ENCODE data around the gene CYP2A13.
A peak's percentile ranks its signal among the peaks of the same experiment; 100 is the strongest.
"Not testable (repeated sequence)": the region's sequence is repeated elsewhere in the genome, so short reads cannot be mapped to it uniquely, and the experiment has no call there.

CYP2A13 gene, protein sequence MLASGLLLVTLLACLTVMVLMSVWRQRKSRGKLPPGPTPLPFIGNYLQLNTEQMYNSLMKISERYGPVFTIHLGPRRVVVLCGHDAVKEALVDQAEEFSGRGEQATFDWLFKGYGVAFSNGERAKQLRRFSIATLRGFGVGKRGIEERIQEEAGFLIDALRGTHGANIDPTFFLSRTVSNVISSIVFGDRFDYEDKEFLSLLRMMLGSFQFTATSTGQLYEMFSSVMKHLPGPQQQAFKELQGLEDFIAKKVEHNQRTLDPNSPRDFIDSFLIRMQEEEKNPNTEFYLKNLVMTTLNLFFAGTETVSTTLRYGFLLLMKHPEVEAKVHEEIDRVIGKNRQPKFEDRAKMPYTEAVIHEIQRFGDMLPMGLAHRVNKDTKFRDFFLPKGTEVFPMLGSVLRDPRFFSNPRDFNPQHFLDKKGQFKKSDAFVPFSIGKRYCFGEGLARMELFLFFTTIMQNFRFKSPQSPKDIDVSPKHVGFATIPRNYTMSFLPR

DNA sequence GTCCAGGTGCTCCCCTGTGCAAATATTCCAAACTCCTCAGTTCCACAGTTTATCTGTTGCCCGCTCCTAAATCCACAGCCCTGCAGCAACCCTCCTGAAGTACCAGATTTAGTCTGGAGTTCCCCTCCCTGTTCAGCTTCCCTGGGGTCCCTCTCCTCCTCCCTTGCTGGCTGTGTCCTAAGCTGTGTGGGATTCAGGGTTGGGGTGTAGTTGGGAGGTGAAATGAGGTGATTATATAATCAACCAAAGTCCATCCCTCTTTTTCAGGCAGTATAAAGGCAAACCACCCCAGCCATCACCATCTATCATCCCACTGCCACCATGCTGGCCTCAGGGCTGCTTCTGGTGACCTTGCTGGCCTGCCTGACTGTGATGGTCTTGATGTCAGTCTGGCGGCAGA lies at the start of gene CYP2A13:
Gene CYP2A13, plus strand, starts transcription at position 301 of the 400 bp plus-strand sequence. Its CDS starts 21 bp downstream, at position 322.
- DNase-seq (ENCODE audit: low read depth), result no peak

DNA sequence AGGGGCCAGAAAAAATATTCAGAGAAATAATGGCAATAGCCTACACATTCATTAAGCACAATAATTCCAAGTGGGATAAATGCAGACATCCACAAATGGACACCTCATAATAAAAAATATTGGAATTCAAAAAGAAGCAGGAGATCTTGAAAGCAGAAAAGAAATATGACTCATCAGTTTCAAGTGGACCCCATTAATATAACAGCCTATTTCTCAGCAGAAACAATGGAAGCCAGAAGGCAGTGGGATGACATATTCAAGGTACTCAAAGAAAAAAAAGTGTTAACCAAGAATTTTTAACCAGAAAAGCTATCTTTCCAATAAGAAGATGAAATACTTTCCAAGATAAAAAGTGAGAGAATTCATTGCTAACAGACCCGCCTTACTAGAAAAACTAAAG lies 48.4 kb upstream of the CYP2A13 start:
- DNase-seq (ENCODE audit: low read depth), result no peak

DNA sequence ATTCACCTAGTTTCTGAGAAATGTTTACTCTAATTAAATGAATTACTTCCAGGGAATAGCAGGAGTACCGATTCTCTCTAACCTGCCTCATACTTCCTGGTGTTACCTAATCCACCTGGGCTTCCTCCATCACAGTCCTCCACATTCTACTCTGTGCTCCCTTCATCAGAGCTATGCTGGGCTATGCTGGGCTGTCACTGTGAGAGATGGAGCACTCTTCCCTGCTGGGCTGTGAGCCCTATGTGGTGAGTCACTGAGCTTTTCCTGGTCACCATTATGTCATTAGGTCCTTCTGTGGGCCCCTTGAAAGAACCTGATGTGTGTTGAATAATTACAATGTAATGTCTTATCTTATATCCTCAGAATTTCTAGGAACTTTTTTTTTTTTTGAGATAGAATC lies 43.2 kb upstream of the CYP2A13 start:
- not testable (repeated sequence) for DNase-seq (ENCODE audit: low read depth)

DNA sequence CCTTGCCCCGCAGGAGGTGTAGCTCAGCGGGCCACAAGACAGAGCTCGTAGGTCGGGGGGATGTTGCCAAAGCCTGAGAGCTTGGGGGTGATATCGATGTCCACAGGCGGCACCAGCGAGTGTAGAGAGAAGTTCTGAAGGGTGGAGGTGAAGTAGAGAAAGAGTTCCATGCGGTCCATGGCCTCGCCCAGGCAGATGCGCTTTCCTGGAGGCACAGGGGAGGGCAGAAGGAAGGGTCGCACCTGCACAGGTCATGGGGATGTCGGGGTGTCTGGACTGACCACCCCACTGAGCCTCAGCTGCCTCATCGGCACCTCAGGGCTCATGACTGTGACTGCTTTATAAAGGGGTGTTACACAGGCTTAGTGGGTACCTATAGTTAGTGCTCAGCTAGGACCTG lies 37.8 kb upstream of the CYP2A13 start:
- no peak for DNase-seq (ENCODE audit: low read depth)

DNA sequence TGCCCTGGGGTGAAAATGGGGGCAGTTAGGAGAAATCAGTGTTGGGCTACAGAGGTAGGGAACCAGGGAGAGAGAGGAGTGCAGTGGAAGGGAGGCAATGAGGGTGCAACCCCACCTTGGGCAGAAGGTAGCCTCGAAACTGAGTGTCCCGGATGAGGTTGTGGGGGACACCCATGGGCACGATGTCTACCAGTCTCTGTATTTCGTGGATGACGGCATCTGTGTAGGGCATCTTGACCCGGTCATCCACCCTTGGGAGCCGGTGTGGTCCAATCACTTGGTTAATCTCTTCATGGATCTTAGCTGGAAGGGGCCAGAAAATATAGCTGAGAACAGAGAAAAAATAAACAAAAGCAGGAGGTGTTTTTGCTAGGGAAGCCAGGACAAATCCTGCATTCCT lies 36.1 kb upstream of the CYP2A13 start:
- DNase-seq (ENCODE audit: low read depth), result not testable (repeated sequence)

DNA sequence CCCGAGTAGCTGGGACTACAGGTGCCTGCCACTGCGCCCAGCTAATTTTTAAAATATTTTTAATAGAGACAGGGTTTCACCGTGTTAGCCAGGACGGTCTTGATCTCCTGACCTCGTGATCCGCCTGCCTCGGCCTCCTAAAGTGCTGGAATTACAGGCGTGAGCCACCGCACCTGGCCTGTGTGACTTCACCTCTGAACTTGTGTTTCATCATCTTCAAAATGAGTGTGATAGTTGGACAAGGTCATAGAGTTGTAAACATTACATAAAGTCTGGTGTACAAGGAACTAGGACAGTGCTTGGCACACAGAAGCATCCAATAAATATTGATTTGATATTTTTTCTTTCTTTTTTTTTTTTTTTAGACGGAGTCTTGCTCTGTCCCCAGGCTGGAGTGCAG lies 34.9 kb upstream of the CYP2A13 start:
- DNase-seq (ENCODE audit: low read depth), result not testable (repeated sequence)

DNA sequence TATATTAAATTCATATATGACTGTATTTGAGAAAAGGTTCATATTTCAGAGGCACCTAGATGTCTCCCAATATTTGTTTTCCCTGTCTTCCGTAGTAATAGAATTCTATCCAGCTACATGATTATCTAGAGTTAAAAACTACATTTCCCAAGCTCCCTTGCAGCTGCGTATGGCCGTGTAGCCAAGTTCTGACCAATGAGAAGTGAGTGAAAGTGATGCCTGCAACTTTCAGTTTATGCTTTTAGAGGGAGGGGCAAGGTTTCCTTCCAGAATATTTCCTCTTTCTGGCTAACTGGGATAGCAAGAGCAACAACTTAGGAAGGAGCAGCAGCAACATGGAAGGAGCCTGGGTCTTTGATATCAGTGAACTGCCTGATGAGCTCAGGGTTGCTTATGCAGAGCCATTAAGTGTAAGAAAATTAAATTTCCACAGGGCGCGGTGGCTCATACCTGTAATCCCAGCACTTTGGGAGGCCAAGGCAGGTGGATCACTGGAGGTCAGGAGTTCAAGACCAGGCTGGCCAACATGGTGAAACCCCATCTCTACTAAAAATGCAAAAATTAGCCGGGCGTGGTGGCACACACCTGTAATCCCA lies 23.2 kb upstream of the CYP2A13 start:
- peak; percentile 0 for DNase-seq (ENCODE audit: low read depth)

DNA sequence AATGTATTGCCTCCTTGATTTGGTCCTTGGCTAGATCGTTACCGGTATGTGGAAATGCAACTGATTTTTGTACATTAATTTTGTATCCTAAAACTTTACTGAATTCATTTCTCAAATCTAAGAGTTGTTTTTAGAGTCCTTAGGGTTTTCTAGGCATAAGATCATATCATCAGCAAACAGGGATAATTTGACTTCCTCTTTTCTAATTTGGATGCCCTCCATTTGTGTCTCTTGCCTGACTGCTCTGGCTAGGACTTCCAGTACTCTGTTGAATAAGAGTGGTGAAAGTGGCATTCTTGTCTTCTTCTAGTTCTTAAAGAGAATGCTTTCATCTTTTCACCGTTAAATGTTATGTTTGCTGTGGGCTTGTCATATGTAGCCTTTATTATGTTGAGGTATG lies 12.0 kb upstream of the CYP2A13 start:
- DNase-seq (ENCODE audit: low read depth), result no peak

DNA sequence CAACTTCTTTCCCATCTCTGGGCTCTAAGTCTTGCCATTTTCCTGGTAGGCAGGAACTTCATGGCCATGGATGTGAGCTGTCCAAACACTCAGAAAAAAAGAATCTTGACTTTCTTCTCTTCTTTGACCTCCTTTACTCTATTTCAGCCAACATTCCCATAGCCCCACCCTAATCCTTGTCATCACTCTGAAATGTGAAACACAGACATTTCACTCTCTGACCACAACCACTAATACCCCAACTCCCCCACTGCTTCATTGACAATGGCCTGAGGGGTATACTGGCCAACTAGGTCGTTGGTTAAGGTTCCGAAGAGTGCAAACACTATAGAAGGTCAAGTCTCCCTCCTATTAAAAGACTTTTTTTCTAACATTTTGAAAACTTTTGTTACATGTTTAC lies 4.7 kb upstream of the CYP2A13 start:
- no peak for DNase-seq (ENCODE audit: low read depth)

DNA sequence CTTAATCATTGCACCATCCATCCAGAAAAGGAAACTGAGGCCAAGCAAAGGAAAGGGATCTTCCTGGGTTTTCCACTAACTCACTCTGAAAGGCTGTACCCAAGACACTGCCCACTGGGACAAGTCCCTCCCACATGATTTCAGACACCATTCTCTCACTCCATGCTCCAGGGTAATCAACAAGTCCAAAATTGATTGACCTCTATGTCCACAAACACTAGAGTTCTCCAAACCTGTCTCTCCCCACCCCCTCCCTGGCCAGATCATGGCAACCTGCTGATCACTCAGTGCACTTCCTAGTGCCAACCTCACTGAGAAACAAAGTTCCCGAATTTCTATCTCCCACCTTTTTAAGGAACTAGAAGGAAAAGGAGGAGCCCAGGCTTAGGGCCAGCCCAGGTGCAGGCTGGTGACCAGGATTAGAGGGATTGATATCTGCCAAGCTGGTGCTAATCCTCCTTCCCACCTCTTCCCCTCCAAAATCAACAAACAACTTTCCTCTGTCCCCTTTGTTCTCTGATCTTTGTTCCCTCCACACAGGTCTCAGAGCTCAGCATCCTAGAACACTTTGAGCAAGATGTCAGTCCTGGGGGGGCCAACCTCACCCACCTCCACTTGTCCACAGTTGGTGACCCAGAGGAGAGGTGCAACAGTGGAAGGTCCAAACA lies 2.4 kb upstream of the CYP2A13 start:
- no peak for DNase-seq (ENCODE audit: low read depth)

DNA sequence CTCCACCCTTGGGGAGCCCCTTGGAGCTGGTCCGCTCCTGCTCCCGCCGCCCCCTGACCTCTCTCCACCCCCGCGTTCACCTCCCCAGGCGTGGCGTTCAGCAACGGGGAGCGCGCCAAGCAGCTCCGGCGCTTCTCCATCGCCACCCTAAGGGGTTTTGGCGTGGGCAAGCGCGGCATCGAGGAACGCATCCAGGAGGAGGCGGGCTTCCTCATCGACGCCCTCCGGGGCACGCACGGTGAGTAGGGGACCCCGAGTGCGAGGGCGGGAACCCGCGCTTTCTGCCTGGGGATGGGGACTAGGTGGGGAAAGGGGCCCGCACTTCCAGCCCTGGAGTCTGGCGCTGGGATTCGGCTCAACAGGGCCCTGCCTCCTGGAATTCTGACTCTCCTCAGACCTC lies 1.7 kb downstream of the CYP2A13 start:
- no peak for DNase-seq (ENCODE audit: low read depth)

DNA sequence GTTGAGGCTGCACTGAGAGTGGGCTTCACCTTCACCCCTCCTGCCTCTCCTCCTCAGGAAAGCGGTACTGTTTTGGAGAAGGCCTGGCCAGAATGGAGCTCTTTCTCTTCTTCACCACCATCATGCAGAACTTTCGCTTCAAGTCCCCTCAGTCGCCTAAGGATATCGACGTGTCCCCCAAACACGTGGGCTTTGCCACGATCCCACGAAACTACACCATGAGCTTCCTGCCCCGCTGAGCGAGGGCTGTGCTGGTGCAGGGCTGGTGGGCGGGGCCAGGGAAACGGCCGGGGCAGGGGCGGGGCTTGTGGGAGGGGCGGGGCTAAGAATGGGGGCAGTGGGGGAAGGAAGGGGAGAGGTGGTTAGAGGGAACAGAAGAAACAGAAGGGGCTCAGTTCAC lies 7.5 kb downstream of the CYP2A13 start:
- no peak for DNase-seq (ENCODE audit: low read depth)

DNA sequence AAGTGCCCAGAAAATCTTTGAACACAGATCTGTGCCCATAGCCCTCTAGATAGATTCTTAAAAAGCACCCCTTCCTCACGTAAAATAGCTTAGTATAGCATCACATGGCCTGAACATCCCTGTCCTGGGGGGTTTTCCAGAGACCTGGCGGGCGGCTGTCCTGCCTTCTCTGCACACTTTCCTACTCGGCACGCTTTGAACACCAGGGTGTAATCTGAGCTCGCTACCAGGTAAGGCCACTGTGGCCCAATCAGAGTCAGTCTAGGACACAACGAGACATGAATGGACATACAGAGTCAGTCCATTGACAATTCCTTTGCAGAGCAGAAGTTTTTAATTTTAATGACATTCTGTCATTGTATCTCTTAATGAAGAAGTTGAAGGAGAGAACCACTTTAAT lies 8.1 kb downstream of the CYP2A13 start:
- no peak for DNase-seq (ENCODE audit: low read depth)

DNA sequence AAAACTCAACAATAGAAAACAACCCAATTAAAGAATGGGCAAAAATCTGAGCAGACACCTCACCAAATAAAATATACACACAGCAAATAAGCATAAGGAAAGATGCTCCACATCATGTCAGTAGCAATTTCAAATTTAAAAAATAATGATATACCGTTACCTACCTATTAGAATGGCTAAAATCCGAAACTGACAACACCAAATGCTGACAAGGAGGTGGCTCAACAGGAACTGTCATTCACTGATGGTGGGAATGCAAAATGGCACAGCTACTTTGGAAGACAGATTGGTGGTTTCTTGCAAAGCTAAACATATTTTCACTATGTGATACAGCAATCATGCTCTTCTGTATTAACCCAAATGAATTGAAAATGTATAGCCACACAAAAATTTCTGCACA lies 9.1 kb downstream of the CYP2A13 start:
- DNase-seq (ENCODE audit: low read depth), result no peak

DNA sequence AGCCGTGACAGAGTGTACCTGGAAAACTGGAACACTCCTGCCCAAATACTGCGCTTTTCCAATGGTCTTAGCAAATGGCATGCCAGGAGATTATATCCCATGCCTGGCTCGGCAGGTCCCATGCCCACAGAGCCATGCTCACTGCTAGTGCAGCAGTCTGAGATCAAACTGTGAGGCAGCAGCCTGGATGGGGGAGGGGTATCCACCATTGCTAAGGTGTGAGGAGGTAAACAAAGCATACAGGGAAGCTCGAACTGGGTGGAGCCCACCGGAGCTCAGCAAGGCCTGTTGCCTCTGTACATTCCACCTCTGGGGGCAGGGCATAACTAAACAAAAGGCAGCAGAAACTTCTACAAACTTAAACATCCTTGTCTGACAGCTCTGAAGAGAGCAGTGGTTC lies 10.5 kb downstream of the CYP2A13 start:
- no peak for DNase-seq (ENCODE audit: low read depth)

DNA sequence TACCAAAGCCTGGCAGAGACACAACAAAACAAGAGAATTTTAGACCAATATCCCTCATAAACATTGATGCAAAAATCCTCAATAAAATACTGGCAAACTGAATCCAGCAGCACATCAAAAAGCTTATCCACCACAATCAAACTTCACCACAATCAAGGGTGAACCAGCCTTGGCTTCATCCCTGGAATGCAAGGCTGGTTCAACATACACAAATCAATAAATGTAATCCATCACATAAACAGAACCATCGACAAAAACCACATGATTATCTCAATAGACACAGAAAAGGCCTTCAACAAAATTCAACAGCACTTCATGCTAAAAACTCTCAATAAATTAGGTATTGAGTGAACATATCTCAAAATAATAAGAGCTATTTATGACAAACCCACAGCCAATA lies 14.0 kb downstream of the CYP2A13 start:
- DNase-seq (ENCODE audit: low read depth), result not testable (repeated sequence)

DNA sequence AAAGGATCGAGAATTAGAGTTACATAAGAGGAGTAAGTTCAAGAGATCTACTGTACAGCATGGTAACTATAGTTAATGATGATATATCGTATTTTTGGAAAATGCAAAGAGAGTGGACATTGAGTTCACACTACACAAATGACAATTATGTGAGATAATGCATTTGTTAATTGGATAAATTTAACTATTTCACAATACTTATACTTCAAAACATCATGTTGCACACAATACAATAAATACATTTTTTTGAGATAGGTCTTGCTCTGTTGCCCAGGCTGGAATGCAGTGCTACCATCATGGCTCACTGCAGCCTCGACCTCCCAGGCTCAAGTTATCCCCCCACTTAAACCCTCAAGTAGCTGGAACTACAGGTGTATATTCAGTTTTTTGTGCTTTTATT lies 17.9 kb downstream of the CYP2A13 start:
- no peak for DNase-seq (ENCODE audit: low read depth)

DNA sequence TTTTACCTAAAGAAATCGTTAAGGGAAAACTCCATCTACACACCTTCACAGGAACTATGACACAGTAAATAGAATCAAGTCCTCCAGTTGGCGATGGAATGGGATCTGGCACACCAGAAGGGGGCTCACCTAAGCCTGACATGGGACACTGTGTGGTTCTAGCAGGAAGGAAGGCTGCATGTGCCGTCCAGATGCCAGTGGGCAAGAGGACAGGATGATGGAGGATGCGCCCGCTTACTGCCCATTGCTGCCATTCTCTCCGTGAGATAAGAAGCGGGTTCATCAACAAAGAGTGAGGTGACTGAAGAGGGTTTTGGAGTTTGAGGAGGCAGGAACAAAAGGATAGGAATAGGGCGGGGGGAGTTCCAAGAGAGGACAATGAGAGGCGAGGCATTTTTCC lies 23.0 kb downstream of the CYP2A13 start:
- no peak for DNase-seq (ENCODE audit: low read depth)

DNA sequence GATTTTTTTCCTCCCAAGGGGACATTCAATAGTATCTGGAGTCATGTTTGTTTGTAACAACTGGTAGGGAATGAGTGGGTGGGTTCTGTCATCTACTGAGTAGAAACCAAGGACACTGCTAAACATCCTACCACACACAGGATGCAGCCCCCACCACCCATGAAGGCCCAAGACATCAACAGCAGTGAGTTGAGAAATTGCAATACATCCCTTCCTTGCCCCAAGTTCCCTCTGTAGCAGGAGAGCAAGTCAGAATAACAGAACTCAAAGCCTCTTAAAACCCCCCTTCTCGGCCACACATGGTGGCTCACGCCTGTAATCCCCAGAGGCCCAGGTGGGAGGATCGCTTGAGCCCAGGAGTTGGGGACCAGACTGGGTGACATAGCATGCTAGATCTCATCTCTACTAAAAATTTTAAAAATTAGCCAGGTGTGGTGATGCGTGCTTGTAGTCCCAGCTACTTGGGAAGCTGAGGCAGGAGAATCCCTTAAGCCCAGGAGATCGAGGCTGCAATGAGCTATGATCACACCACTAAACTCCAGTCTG lies 23.6 kb downstream of the CYP2A13 start:
- no peak for DNase-seq (ENCODE audit: low read depth)

DNA sequence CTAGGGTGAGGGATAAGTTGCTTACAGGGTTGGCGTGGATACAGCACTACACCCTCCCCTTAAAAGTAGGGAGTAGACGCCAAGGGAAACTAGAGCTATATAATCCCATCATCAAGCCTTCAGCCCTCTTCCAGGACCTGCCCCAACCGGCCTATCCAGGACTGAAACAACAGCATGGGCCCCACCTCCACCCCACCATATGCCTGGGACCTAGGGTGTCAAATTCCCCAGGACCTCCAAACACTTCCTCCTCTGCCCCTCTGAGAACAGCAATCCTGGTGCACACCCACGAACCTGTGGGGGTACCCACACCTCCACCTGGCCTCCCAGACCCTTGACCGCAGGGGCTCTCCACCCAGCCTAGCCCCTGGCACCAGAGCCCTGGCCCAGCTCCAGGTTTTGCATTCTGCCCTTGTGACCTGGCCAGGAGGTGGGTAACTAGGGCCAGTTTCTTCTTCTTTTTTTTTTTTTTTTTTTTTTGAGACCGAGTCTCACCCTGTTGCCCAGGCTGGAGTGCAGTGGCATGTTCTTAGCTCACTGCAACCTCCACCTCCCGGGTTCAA lies 24.6 kb downstream of the CYP2A13 start:
- no peak for DNase-seq (ENCODE audit: low read depth)

DNA sequence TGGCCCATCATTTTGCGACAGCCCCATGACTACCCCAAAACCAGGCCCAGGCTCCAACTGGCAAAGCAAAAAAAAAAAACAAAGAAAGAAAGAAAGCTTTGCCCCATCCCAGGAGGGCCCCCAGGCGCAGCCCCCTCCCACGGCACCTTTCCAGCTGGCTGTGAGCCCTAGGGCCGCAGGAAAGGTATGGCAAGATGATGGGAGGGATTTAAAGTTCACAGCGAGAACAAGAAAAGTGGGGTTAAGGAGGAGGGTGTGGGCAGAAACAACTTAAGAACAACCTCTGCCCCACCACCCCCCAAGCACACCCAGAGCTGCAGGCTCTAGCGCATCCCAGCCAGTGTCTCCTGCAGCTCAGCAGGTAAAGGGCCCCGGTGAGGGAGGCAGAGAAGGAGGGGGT lies 25.9 kb downstream of the CYP2A13 start, which contains the start of gene CYP2F1:
Gene CYP2F1, plus strand, starts transcription at position 301 of the 400 bp plus-strand sequence. CDS start 1,757 bp downstream, outside the sequence.
- DNase-seq (ENCODE audit: low read depth), result no peak

DNA sequence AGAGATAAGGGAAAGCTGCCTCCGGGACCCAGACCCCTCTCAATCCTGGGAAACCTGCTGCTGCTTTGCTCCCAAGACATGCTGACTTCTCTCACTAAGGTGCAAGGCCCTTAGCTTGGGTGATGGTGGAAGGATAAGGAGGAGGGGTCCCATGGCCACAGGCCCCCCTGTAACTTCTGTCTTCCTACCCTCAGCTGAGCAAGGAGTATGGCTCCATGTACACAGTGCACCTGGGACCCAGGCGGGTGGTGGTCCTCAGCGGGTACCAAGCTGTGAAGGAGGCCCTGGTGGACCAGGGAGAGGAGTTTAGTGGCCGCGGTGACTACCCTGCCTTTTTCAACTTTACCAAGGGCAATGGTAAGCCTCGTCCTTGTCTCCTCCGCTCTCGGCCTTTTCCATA lies 28.0 kb downstream of the CYP2A13 start:
- DNase-seq (ENCODE audit: low read depth), result no peak

Data from stromal cell of bone marrow (primary cell).